A549 treated with Mapracorat at 1 μM for 4 hours (cell line): Measurements from ENCODE around the gene KRTAP13-4. TPM values are rescaled to one million over a fixed set of nuclear protein-coding genes. Genes with fewer than 3 reads are reported as not detected.

ENCODE experiments used
- total RNA-seq: library from RNA; stranded (reverse); fragments of 200-300 nt; extraction: Qiagen RNA extraction; gene quantifications from 5 replicates; pipeline ENCODE4 v1.2.3, GENCODE V29; 2022

KRTAP13-4 gene
- total RNA-seq = not detected in 5 replicates

DNA sequence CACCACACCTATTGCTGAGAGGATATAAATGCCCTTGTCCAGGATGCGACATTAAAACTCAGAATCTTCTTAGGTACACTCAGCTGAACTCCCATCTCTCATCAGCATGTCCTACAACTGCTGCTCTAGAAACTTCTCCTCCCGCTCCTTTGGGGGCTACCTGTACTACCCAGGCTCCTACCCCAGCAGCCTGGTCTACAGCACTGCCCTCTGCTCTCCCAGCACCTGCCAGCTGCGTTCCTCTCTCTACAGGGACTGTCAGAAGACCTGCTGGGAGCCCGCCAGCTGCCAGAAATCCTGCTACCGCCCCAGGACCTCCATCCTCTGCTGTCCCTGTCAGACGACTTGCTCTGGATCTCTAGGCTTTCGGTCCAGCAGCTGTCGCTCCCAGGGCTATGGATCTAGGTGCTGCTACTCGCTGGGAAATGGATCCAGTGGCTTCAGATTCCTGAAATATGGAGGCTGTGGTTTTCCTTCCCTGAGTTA is at the start of gene KRTAP13-4:
Gene KRTAP13-4, plus strand, starts transcription at position 51 of the 486 bp plus-strand sequence. Its CDS starts 56 bp downstream, at position 107.

GRCh38 chr21:30395731-30396130 is 34.3 kb upstream of the KRTAP13-4 start, which contains the start of gene KRTAP13-1:
TSS of gene KRTAP13-1 (plus strand) at chr21:30396031. CDS start at chr21:30396087, 56 bp downstream.

GRCh38 chr21:30425826-30426225 is 4.2 kb upstream of the KRTAP13-4 start, which contains the start of gene KRTAP13-3:
TSS of gene KRTAP13-3 (minus strand) at chr21:30425926. CDS start at chr21:30425912, 14 bp downstream.

GRCh38 chr21:30439975-30440374 is 10.0 kb downstream of the KRTAP13-4 start, which contains the start of gene KRTAP15-1:
TSS of gene KRTAP15-1 (plus strand) at chr21:30440275. CDS start at chr21:30440328, 53 bp downstream.

GRCh38 chr21:30480145-30480544 is 50.1 kb downstream of the KRTAP13-4 start, which contains the start of gene KRTAP19-1:
TSS of gene KRTAP19-1 (minus strand) at chr21:30480367. CDS start at chr21:30480317, 50 bp downstream.

Other genes with a start within 250 kb of the KRTAP13-4 start
- gene CLDN8, start 214.1 kb upstream of the KRTAP13-4 start, total RNA-seq = not detected in 5 replicates
- not detected in 5 replicates for gene KRTAP24-1, start 147.3 kb upstream of the KRTAP13-4 start, total RNA-seq
- gene KRTAP25-1, start 140.7 kb upstream of the KRTAP13-4 start, total RNA-seq = not detected in 5 replicates
- not detected in 5 replicates for gene KRTAP26-1, start 109.9 kb upstream of the KRTAP13-4 start, total RNA-seq
- gene KRTAP27-1, start 92.5 kb upstream of the KRTAP13-4 start, total RNA-seq = not detected in 5 replicates
- not detected in 5 replicates for gene KRTAP23-1, start 81.6 kb upstream of the KRTAP13-4 start, total RNA-seq
- gene KRTAP13-2, start 57.9 kb upstream of the KRTAP13-4 start, total RNA-seq = not detected in 5 replicates
- gene KRTAP13-1, start 34.2 kb upstream of the KRTAP13-4 start, total RNA-seq = not detected in 5 replicates
- gene KRTAP13-3, start 4.3 kb upstream of the KRTAP13-4 start, total RNA-seq = not detected in 5 replicates
- gene KRTAP15-1, start 10.1 kb downstream of the KRTAP13-4 start, total RNA-seq = not detected in 5 replicates
- not detected in 5 replicates for gene KRTAP19-1, start 50.1 kb downstream of the KRTAP13-4 start, total RNA-seq
- not detected in 5 replicates for gene KRTAP19-2, start 57.2 kb downstream of the KRTAP13-4 start, total RNA-seq
- not detected in 5 replicates for gene KRTAP19-3, start 61.8 kb downstream of the KRTAP13-4 start, total RNA-seq
- not detected in 5 replicates for gene KRTAP19-4, start 66.9 kb downstream of the KRTAP13-4 start, total RNA-seq
- gene KRTAP19-5, start 71.9 kb downstream of the KRTAP13-4 start, total RNA-seq = not detected in 5 replicates
- gene KRTAP19-6, start 111.6 kb downstream of the KRTAP13-4 start, total RNA-seq = not detected in 5 replicates
- not detected in 5 replicates for gene KRTAP19-7, start 131.1 kb downstream of the KRTAP13-4 start, total RNA-seq
- gene KRTAP22-2, start 160.2 kb downstream of the KRTAP13-4 start, total RNA-seq = not detected in 5 replicates
- gene KRTAP6-3, start 162.2 kb downstream of the KRTAP13-4 start, total RNA-seq = not detected in 5 replicates
- gene KRTAP6-2, start 168.7 kb downstream of the KRTAP13-4 start, total RNA-seq = not detected in 5 replicates
- gene KRTAP22-1, start 170.9 kb downstream of the KRTAP13-4 start, total RNA-seq = not detected in 5 replicates
- gene KRTAP6-1, start 183.7 kb downstream of the KRTAP13-4 start, total RNA-seq = not detected in 5 replicates
- gene KRTAP20-1, start 186.2 kb downstream of the KRTAP13-4 start, total RNA-seq = not detected in 5 replicates
- gene KRTAP20-4, start 190.4 kb downstream of the KRTAP13-4 start, total RNA-seq = not detected in 5 replicates
- not detected in 5 replicates for gene KRTAP20-2, start 205.0 kb downstream of the KRTAP13-4 start, total RNA-seq
- gene KRTAP20-3, start 212.6 kb downstream of the KRTAP13-4 start, total RNA-seq = not detected in 5 replicates